HG03520 (cell line): ENCODE data around the gene CBLN3.
A peak's percentile ranks its signal among the peaks of the same experiment; 100 is the strongest.
"Not testable (repeated sequence)": the region's sequence is repeated elsewhere in the genome, so short reads cannot be mapped to it uniquely, and the experiment has no call there.

Experiments
- ATAC-seq: cut with Tn5 transposase; IDR thresholded peaks from one replicate; pipeline ENCODE4 v1.9.1; 2021; ENCODE audit warnings: mild to moderate bottlenecking, moderate library complexity; ENCODE audit not compliant: unreplicated experiment

CBLN3 gene

DNA sequence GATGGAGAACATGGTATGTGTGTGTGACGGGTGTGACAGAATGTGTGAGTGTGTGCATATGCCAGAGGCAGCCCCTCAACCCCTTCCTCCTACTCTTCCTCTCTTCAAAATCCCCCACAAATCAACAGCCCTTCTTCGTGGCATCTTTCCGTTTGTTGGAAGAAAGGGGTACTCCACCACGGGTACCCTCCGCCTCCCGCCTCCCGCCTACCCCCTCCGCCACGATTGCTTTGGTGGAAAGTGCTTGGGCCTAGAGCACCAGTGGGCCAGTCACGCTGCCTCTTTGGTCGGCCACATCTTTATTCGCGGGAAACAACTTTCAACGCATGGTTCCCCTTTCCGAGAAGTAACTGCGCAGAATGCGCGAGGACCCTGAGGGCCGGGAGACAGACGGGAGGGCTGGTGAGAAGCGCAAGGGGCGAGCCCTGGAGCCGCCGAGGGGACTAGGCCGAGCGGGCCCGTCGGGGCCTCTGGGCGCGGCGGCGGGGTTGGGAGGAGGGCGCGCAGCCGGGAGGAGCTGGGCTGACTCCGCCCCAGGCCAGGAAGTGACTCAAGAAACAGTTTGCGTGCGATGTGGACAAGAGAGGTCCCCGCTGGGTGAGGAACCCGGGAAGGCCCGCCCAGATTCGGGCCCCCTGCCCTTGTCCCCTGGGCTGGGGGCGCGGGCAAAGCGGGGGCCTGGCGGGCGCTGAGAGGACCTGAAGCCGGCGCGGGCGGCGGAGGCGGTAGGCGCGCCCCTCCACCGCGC is at the start of gene CBLN3, which contains the start of gene KHNYN:
CBLN3 (minus strand) TSS at position 274 of the 748 bp plus-strand sequence. CDS start 614 bp downstream, outside the sequence.
KHNYN (plus strand) TSS at position 560 of the 748 bp plus-strand sequence. CDS start 777 bp downstream, outside the sequence.
- peak; percentile 83 for ATAC-seq

DNA sequence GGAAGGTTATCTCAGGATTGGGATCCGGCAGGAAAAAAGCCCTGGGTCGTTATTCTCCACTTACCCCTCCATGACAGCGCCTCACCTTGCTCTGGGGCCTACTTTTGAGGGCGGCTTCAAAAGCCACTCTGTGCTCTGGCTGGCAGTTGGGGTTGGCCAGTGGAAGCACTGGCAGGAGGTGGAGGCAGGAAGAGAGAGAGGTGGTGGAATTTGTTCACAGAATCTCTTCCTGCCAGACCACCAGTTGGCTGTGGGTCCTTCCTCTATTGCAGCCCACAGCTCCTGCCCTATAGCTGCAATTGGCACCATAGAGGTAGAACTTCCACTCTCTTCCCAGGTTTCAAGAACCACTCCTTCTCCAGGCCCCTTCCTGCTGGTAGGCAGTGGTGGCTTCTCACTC is 45.8 kb upstream of the CBLN3 start:
- ATAC-seq, result no peak

DNA sequence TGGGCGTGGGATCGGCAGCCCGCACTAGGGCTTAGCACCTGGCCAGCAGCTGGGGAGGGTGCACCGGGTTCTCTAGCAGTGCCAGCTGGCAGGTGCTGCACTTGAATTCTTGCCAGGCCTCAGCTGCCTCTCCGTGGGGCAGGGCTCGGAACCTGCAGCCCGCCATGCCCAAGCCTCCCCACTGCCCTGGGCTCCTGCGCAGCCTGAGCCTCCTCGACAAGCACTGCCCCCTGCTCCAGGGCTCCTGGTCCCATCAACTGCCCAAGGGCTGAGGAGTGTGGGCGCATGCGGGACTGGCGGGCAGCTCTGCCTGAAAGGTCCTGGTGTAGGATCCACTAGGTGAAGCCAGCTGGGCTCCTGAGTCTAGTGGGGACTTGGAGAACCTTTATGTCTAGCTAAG is 43.7 kb upstream of the CBLN3 start:
- ATAC-seq, result no peak

GRCh38 chr14:24470450-24470849 is 41.0 kb upstream of the CBLN3 start:
- not testable (repeated sequence) for ATAC-seq

GRCh38 chr14:24465805-24466204 is 36.3 kb upstream of the CBLN3 start:
- ATAC-seq, result no peak

DNA sequence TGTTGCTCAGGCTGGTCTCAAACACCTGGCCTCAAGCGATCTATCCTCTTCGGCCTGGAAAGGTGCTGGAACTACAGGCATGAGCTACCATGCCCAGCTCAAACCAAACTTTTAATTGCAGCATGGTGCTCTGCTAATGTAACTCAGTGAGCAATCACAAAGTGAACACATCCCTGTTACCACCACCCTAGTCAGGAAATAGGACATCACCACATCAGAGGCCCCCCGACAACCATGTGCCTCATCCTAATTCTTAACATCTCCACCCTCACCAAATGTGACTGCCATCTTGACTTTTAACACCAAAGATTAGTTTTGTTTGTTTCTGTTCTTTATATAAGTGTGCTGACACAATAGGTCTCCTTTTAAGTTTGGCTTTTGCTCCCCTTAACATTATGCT is 35.9 kb upstream of the CBLN3 start:
- no peak for ATAC-seq

DNA sequence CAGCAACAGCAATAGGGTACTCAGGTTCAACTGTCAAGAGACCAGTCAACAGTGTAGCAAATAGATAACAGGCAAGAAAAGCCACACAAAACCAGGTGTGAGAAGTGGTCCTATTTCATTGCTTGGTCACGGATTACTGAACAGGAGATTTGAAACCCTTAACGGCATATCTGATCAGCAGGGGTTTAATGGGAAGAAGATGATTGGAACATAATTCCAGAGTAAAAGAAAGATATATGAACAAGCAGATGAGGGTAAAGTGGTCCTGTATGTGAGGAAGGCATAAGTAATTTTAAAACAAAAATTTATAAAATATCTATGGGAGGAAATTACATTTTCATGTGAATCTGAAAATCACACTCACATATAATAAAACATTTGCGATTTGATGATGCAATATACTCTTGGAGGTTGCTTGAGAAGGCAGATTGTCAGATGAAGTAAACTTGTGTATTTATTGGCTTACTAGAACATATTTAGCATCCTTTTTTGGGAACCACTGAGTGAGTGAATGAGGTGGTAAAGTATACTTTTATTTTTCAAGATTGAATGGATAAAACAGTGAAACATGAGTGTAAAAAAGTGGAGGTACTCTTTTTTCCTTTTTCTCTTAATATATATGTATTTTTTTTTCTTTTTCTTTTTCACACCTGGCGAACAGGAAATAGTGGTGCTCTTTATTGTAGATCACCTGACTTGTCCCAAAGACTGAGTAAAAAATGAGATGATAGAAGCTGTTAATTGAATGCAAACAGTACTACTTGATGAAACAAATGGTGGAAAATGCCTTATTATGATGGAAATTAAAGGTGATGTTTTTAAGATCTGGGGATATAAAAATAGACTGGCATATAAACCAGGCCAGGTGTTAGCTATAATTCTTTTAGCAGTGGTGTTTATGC is 34.7 kb upstream of the CBLN3 start:
- ATAC-seq, result no peak

- ATAC-seq, result no peak
Measured at GRCh38 chr14:24463017-24463883, 33.8 kb upstream of the CBLN3 start.

DNA sequence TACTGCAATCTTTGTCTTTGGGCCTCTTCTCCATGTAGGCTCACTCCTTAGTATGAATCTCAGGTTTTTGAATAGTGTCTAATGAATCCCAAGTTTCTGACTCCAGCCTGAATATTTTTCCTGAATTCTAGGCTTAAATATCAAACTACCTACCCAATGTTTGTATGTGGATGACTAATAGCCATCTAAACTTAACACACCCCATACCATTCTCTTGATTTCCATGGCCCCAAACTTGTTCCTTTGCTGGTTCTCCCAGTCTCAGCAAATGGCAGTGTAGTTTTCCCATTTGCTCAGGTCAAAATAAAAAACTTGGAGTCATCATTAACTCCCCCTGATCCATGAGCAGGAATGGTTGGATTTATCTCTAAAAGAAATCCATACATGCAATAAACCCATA is 31.9 kb upstream of the CBLN3 start:
- ATAC-seq, result no peak

DNA sequence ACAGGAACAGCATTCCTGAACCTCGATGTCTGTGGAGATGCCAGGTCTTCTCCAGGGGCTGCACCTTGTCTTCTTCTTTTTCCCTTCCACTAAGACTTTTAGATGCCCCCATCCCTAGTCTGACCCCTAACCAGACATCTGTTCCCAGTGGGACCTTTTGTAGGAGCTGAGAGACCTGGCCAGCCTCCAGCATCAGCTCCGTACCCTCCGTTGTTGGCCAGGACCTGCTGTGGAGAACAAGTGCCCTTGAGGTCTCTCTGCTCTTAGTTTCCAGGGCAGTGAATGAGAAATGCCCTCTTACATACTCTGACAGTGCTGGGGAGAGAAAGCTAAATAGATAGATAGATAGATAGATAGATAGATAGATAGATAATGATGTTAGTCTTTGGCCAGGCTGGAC is 29.9 kb upstream of the CBLN3 start:
- no peak for ATAC-seq

- ATAC-seq, result no peak
Measured at GRCh38 chr14:24458736-24459135, 29.3 kb upstream of the CBLN3 start.

DNA sequence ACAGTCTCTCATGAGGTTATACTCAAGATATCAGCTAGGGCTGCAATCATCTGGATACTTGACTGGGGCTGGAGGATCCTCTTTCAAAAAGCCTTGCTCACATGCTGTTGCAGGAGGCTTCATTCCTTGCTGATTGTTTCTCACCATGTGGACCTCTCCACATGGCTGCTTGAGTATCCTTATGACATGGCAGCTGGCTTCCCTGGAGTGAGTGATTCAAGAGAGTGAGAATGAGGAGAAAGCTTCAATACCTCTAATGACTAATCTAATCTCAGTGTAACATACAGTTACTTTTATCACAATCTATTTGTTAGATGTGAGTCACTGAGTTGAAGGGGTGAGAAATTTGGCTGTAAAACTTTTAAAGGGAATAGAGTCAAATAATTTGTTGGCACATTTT is 27.5 kb upstream of the CBLN3 start:
- ATAC-seq, result no peak

GRCh38 chr14:24450828-24451227 is 21.4 kb upstream of the CBLN3 start:
- not testable (repeated sequence) for ATAC-seq

DNA sequence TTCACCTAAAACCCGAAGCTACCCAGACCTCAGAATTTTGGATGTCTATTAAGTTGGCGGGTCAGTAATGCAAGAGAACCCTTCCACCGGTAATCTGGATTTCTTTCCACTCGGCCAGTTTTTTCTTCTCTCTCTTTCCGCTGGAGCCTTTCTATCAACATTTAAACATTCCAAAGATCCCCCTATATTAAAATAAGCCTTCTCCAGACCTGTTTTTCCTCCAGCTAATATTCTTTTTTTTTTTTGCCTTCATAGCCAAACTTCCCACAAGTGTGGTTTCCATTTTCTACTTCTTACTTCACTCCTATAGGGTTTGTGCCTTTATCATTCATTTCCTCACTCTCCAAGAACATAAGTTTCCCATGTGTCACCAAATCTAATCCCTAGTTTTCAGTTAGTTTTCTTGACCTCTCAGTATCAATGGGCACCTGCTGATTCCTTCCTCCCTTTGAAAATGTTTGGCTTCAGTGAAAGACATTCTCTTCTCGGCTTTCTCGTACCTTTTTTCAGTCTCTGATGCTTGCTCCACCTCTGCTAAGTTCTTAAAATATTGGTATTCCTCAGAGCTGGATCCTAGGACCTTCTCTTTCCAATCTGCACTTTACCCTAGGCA is 13.7 kb upstream of the CBLN3 start:
- ATAC-seq, result no peak

DNA sequence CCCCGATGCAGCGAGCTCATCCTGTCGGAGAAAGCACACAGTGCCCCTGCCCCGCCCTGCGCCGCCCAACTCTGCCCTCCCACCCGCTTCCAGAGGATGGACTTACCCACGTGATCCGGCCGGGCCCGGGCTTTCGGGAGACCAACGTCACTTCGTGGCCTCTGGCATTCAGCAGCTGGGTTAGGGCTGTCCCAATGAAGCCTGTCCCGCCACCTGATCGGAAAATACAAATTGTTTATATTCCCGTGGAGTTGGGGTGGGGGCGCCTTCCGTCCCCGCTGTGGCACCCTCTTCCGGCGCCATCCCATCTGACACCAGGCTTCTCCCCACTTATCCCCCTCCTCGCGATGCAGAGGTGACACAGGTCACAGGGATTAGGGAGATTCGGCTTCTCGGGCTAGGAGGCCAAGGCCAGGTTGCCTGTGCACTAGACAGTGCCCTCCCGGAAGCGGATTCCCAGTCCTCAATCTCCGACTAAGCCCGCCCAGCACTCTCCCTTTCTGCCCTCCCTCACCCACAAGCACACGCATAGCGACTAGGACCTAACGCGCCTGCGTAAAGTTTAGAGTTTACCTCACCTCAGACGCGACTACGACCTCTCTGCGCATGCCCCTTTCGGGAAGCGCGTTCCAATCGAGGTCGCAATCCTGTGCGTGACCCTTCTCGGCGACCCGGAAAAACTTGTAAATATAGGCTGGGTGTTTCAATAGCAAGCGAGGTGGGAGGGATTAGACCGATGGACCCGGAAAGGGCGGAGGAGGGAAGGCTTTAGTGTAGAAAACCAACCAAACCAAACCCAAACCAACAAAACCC is 13.0 kb upstream of the CBLN3 start, which contains the start of gene SDR39U1:
SDR39U1 (minus strand) TSS at position 537 of the 813 bp plus-strand sequence; CDS start at position 530, 7 bp downstream.
- ATAC-seq, result peak; percentile 88

DNA sequence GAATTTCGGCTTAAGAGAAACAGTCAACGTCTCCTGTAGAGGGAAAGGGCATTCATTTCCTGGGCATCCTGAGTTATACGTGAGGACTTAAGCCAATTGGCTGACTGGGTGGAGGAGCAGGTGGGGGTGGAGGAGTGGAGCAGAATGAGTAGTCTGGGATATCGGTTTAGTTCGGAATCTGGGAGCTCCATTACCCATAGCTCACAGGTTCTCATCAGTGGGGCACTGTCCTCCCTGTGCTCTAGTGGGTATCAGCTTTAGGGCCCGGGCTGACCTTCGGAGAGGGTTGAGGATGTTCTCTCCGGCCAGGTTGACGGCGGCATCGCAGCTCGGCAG is 12.4 kb upstream of the CBLN3 start:
- no peak for ATAC-seq

DNA sequence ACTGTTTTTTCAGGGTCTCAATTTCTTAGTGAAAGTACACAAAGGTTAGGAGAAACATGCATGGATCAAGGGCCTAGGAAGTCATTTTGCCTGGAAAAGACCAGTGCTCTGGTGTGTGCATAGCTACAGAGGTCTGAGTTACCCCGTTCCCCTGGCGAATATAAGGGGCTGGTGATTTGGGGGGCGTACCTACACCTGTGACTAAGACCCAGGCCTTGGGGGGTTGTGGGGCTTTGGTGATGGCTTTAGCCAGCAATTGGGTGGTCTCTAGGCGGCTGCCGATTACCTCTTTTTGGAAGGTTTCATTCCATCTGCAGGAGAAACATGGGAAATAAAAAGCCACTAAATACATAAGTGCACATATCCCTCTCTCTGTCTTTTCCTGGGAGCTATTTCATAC is 12.0 kb upstream of the CBLN3 start:
- no peak for ATAC-seq

DNA sequence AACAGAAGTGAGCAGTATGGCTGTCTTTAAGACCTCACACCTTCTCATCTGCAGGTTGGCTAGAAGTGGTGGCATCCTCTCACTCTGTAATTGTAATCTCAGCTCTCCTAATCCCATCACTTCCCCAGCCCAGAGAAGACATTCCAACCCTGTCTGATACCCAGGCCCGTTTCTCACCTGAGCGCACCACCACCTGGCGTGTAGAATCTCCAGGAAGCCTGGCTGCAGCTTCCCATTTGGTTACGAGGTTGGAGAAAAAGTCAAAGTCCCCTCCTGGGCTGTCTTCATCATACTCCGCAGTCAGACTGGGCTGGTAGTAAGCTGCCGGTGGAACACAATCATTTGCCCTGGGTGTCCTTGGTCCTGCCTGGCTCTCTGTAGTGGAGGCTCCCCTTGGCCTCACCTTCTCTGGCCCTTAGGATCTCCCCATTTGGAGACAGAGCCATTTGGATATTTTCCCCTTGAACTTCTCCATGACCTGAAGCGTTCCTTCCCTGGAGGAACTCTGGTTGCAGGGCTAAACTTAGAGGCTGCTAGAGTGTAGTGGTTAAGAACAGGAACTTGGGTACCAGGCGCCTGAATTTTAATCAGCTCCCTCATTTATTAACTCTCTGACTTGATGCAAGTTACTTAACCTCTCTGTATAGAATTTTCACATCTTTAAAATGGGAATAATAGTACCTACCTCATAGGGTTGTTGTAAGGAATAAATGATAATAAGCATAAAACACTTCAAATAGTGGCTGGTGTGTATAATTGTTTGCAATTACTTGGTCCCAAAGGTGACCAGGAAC is 11.3 kb upstream of the CBLN3 start:
- ATAC-seq, result no peak
